Activated CD8-positive, alpha-beta memory T cell treated with anti-CD3 and anti-CD28 coated beads for 48 hours (primary cell): ENCODE results near the gene HOXD9.

Experiments used
- DNase-seq, 3 experiments: peaks; one replicate each; pipeline ENCODE4 v3.0.0-alpha.2; 2020; ENCODE audit warnings: low read depth in 2 of 3, low spot score in 2 of 3

HOXD9 gene

DNA sequence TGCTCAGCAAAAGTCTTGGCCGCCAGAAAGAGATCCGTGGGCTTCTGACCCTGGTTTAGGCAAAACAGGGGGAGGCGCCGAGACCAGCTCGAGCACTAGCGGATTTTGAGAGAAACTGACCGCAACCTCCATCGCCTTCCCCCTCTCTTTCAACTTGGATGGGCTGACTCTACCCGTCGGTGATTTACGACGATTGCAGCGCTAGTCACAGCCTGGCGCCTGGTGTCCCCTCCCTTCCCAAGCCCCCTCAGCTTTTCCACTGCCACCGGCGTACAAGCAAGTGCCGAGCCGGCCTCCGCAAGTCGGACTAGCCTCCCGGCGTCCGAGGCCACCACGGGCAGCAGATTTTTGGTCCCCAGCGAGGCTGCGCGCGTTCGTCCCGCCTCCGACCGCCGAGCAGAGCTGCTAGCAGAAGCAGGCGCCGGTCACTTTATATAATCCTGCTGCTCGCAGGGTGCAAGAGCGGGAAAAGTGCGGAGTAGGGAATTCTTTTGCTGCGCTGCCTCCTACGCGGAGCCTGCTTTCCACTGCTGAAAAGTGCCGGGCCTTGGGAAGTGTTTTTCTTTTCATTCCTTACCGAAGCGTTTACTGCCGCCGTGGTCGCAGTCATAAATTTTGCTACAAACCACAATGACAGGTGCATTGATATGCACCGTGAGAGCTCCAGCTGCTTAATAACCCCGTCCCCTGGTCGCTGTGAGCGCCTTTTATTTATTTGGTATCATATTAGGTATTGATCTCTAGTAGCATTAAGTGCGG is 42.3 kb downstream of the HOXD9 start:
- no peak for DNase-seq

DNA sequence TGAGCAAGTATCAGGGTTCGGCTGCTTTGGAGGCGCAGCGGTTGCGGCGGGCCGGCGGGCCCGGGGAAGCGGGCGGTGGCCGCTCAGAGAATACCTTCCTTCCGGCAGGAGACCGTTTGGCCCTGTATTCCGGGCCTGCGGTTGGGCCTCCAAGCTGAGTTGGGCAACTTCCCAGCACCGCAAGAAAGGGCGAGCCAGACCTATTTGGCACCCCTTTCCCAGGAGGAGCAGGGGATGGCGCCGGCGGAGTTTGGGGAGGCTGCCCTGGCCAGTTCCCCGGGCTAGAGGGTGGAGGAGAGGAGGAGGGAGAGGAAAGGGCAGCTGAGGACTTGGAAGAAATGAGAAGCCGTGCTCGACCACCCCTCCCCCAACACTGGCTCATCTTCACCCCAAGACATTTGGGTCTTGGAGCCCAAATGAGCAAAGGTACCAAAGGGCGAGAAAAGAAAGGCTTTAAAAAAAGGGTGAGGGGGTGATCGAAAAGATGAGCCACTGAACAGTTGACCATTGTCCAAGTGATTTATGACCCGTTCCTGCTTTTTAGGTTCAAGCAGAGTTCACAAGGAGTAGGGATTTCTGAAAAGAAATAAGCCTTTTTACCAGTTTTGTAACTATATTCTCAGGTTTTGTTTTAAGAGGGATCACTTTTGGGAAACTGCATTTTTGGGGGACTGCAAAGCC is 43.0 kb downstream of the HOXD9 start:
- DNase-seq: no peak

DNA sequence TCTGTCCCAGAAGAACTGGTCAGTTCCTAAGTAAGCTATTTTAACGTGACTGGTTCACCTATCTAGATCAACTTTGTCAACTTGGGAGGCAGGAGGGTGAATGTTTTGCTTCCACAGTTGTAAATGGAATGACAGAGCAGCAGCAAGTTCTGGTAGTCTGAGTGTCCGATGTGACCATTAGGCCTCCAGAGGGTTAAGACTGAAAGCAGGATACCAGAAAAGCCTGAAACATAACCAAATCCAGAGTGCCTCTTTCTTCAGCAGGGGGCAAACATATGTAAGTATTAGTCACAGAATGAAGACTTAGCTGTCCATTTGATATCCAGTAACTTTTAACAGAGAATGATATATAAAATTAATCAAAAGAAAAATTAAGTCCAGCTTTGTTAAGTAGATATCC is 43.8 kb downstream of the HOXD9 start:
- DNase-seq: no peak

- DNase-seq: no peak
Measured at GRCh38 chr2:176167398-176167797, 44.9 kb downstream of the HOXD9 start.

DNA sequence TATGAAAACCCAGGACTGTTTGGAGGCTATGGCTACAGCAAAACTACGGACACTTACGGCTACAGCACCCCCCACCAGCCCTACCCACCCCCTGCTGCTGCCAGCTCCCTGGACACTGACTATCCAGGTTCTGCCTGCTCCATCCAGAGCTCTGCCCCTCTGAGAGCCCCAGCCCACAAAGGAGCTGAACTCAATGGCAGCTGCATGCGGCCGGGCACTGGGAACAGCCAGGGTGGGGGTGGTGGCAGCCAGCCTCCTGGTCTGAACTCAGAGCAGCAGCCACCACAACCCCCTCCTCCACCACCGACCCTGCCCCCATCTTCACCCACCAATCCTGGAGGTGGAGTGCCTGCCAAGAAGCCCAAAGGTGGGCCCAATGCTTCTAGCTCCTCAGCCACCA is 46.7 kb downstream of the HOXD9 start:
- no peak for DNase-seq

DNA sequence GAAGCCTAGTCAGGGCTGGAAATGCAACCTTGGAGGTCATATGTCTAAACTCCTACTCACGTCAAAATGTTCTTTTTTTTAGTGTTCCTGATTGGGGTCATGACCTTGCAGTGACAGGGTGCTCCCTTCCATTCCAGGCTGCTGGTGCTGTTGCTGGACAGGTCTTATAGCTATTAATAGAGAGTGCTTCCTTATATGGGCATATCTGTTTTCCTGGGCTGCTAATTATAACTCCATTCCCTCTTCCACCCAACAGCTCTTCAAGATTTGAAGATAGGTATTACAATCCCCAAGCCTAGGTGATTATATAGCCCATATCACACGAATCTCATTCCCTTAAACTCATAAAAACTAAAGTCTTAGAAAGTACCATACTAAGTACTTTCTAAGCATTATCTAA is 47.2 kb downstream of the HOXD9 start:
- no peak for DNase-seq

GRCh38 chr2:176170602-176171305 is 48.2 kb downstream of the HOXD9 start:
- no peak for DNase-seq

- no peak for DNase-seq
Measured at GRCh38 chr2:176171351-176172006, 49.0 kb downstream of the HOXD9 start.

- DNase-seq: no peak
Measured at GRCh38 chr2:176172007-176172894, 49.7 kb downstream of the HOXD9 start.

GRCh38 chr2:176172895-176173566 is 50.5 kb downstream of the HOXD9 start:
- no peak for DNase-seq

DNA sequence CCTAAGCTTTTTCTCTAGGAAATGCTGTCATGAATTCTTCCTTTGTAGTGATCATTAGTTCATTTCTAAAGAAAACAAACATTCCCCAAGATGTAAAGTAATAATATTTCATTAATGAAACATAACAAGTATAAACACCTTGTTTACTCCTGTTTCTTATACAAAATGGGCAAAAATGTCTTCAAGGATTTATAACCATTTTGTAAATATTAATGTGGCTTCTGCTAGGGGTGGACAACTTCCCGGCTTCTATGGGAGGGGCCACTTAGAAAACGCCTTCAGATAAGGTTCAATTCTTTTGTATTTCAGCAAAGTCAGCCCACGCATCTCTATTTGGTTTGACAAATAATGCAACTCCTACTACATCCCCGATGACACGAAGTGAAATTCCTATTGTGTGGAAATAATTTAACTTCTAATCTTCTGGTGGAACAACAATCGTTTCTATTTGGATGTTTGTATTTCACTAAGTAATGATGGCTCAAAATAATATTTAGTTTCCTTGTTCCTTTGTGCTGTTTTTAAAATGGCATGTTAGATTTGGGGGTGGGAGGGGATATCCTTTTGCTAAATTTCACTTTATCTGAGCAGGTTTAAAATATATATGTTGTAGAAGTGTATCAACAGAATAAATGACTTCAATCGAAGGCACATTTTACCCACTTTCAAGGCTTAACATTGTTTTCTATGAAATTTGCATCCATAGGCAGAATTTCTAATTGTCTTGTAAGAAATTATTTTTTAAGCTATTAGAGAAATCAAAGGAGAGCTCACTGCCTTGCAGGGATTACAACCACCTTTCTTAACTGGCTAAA is 51.3 kb downstream of the HOXD9 start:
- DNase-seq: no peak

- no peak for DNase-seq
Measured at GRCh38 chr2:176174382-176174823, 51.9 kb downstream of the HOXD9 start.
